K562 (cell line): ENCODE results near the gene FUT2. TPM values are rescaled to one million over a fixed set of nuclear protein-coding genes. Genes with fewer than 3 reads are reported as not detected.

Experiments
- ADNP ChIP-seq: fragments of 200-800 bp; sonication (Bioruptor generic); IDR thresholded peaks from 2 replicates; pipeline ENCODE4 v1.6.1; 2016; ENCODE audit warnings: missing genetic modification characterization, missing compliant biosample characterization
- CREM ChIP-seq: IDR thresholded peaks from 2 replicates; pipeline ENCODE4 v1.6.1; 2014; ENCODE audit warnings: antibody characterized with exemption, low read depth
- CTCFL ChIP-seq: IDR thresholded peaks from 2 replicates; pipeline ENCODE4 v1.6.1; 2011; ENCODE audit warnings: borderline replicate concordance, low read depth, mild to moderate bottlenecking, moderate library complexity, low read length; ENCODE audit not compliant: insufficient read depth, poor library complexity, severe bottlenecking
- DPF2 ChIP-seq: fragments of 450-650 bp; IDR thresholded peaks from 2 replicates; pipeline ENCODE4 v1.6.1; 2016
- GTF2F1 ChIP-seq: IDR thresholded peaks from 2 replicates; pipeline ENCODE4 v1.6.1; 2011; ENCODE audit warnings: low read depth, low read length, improper control_type of control experiment
- HDAC1 ChIP-seq, 2 experiments: fragments of 450-650 bp; IDR thresholded peaks; 2 replicates each; pipeline ENCODE4 v1.6.1; 2016 to 2017; ENCODE audit warnings: inconsistent platforms in 1 of 2, mild to moderate bottlenecking in 1 of 2, moderate library complexity in 1 of 2
- HDAC2 ChIP-seq: fragments of 450-650 bp; IDR thresholded peaks from 2 replicates; pipeline ENCODE4 v1.6.1; 2016; ENCODE audit warnings: mild to moderate bottlenecking
- HMBOX1 ChIP-seq: sonication (generic); IDR thresholded peaks from 2 replicates; pipeline ENCODE4 v1.6.1; 2016
- JUND ChIP-seq, 2 experiments: IDR thresholded peaks; 2 replicates in 1 of 2; 3 replicates in 1 of 2; pipeline ENCODE4 v1.6.1; 2011; ENCODE audit warnings: borderline replicate concordance in 2 of 2, low read depth in 2 of 2, low read length in 2 of 2, improper control_type of control experiment in 1 of 2, missing biosample characterization in 1 of 2, missing genetic modification characterization in 1 of 2, missing genetic modification reagents in 1 of 2
- KLF1 ChIP-seq: fragments of 450-650 bp; IDR thresholded peaks from 2 replicates; pipeline ENCODE4 v1.6.1; 2016; ENCODE audit warnings: missing genetic modification characterization, missing compliant biosample characterization
- MXI1 ChIP-seq: IDR thresholded peaks from 2 replicates; pipeline ENCODE4 v1.6.1; 2011; ENCODE audit warnings: low read depth, mild to moderate bottlenecking, improper control_type of control experiment, low read length
- MYC ChIP-seq, 2 experiments: fragments of 250-450 bp in 1 of 2; sonication (Bioruptor Pico) in 1 of 2; IDR thresholded peaks; 2 replicates each; pipeline versions ENCODE4 v1.5.1 to v1.6.1; 2012 to 2021; ENCODE audit warnings: low read depth in 2 of 2, borderline replicate concordance in 1 of 2, improper control_type of control experiment in 1 of 2, low read length in 1 of 2, mild to moderate bottlenecking in 1 of 2, moderate library complexity in 1 of 2
- RAD21 ChIP-seq, 2 experiments: fragments of 250-450 bp in 1 of 2; fragments of 450-650 bp in 1 of 2; sonication (Bioruptor Pico) in 1 of 2; formaldehyde crosslinking in 1 of 2; IDR thresholded peaks in 1 of 2; conservative IDR thresholded peaks in 1 of 2; 2 replicates each; pipeline versions ENCODE4 v1.4.0 to v1.8.0; 2020 to 2022; ENCODE audit warnings: mild to moderate bottlenecking in 2 of 2, moderate library complexity in 1 of 2
- RCOR1 ChIP-seq, 2 experiments: IDR thresholded peaks; 2 replicates each; pipeline ENCODE4 v1.6.1; 2012; ENCODE audit warnings: low read depth in 2 of 2, low read length in 2 of 2, borderline replicate concordance in 1 of 2, improper control_type of control experiment in 1 of 2
- RNF2 ChIP-seq: sonication (generic); IDR thresholded peaks from 2 replicates; pipeline ENCODE4 v1.6.1; 2016
- SOX6 ChIP-seq: fragments of 450-650 bp; IDR thresholded peaks from 2 replicates; pipeline ENCODE4 v1.6.1; 2014; ENCODE audit warnings: mild to moderate bottlenecking
- TFAM ChIP-seq: fragments of 250-450 bp; sonication (Bioruptor Pico); conservative IDR thresholded peaks from 2 replicates; pipeline ENCODE4 v1.5.0; 2021; ENCODE audit warnings: mild to moderate bottlenecking, moderate library complexity
- VEZF1 ChIP-seq: fragments of 200-800 bp; sonication (Bioruptor generic); IDR thresholded peaks from 2 replicates; pipeline ENCODE4 v1.6.1; 2017; ENCODE audit warnings: missing genetic modification characterization, missing compliant biosample characterization
- ZEB2 ChIP-seq: fragments of 450-650 bp; IDR thresholded peaks from 2 replicates; pipeline ENCODE4 v1.6.1; 2016
- ZNF175 ChIP-seq: fragments of 200-800 bp; sonication (Bioruptor generic); IDR thresholded peaks from 2 replicates; pipeline ENCODE4 v1.6.1; 2016; ENCODE audit warnings: low read depth, mild to moderate bottlenecking, missing genetic modification characterization, missing compliant biosample characterization
- ZNF274 ChIP-seq: IDR thresholded peaks from 2 replicates; pipeline ENCODE4 v1.6.1; 2011; ENCODE audit warnings: low read depth, mild to moderate bottlenecking, low read length, moderate library complexity, borderline replicate concordance
- ZNF277 ChIP-seq: fragments of 250-450 bp; sonication (Bioruptor Pico); IDR thresholded peaks from 2 replicates; pipeline ENCODE4 v1.8.0; 2022; ENCODE audit warnings: inconsistent platforms, mild to moderate bottlenecking, moderate library complexity, borderline replicate concordance
- polyA plus RNA-seq, 8 experiments: library from polyadenylated mRNA; depleted of rRNA in 4 of 8; stranded (reverse) in 5 of 8; unstranded in 3 of 8; fragments of >200 nt; fragmentation: Nextera tagmentation in 2 of 8; fragmentation: Illumina TruSeq in 1 of 8; extraction: Ambion mirVana in 2 of 8; extraction: Trizol in 1 of 8; gene quantifications; 2 replicates each; pipeline versions ENCODE4 v1.2.1 to v1.2.3, GENCODE V29; 2011 to 2014; ENCODE audit warnings: inconsistent platforms in 1 of 8, missing spikeins in 1 of 8
- total RNA-seq, 7 experiments: library from RNA; depleted of rRNA in 6 of 7; stranded (reverse); fragments of >200 nt in 6 of 7; fragmentation: Illumina TruSeq in 2 of 7; extraction: Trizol in 2 of 7; gene quantifications; 2 replicates each; pipeline versions ENCODE4 v1.2.1 to v1.2.3, GENCODE V29; 2011 to 2021; ENCODE audit warnings: low replicate concordance in 1 of 7

Gene FUT2
- total and polyA plus RNA-seq, 9 of the 15 experiments (the other 6 are each of a cell fraction or from before 2014, with no cell fraction given), result 0.03 to 0.04 TPM; not detected in 7

GRCh38 chr19:48678201-48678600 lies 17.6 kb upstream of the FUT2 start (continued):
- TF ChIP-seq ZNF277 (CRISPR knock-in tag) (no peak), JUND (IDR thresholded peaks at IDR 0.05; ENCODE audit: borderline replicate concordance, low read depth, low read length) (0 out of 2 replicates have a peak, but pooled peaks have one; percentile 18), JUND (tag; IDR thresholded peaks at IDR 0.05; ENCODE audit: borderline replicate concordance, low read depth, low read length) (no peak; the same call in 2 of the 3 replicates), MYC (IDR thresholded peaks at IDR 0.05; ENCODE audit: low read depth, low read length) (0 out of 2 replicates have a peak, but pooled peaks have one; percentile 35), MYC (CRISPR knock-in tag; IDR thresholded peaks at IDR 0.05; ENCODE audit: borderline replicate concordance, low read depth) (no peak), ZNF274 (no peak), GTF2F1 (no peak), CTCFL (no peak), ADNP (tag) (0 out of 2 replicates have a peak, but pooled peaks have one; percentile 42), HDAC2 (peak; percentile 22; the same call in 1 of the 2 replicates), CREM (peak; percentile 36; the same call in 1 of the 2 replicates), TFAM (CRISPR knock-in tag) (no peak), SOX6 (peak; percentile 37; the same call in 1 of the 2 replicates), MXI1 (no peak), DPF2 (0 out of 2 replicates have a peak, but pooled peaks have one; percentile 27), RAD21 (CRISPR knock-in tag; conservative IDR thresholded peaks at IDR 0.05 in 1 of 2, IDR thresholded peaks at IDR 0.05 in 1 of 2) (peak in 1 of 2 experiments; percentile 8; a peak in 1 of 4 replicates), RNF2 (peak; percentile 46; the same call in 1 of the 2 replicates), ZEB2 (0 out of 2 replicates have a peak, but pooled peaks have one; percentile 18), ZNF175 (CRISPR knock-in tag) (no peak), RCOR1 (IDR thresholded peaks at IDR 0.05; ENCODE audit: borderline replicate concordance in 1 of 2, low read depth in 2 of 2, low read length in 2 of 2) (peak in 1 of 2 experiments; percentile 73; a peak in 1 of 4 replicates), VEZF1 (CRISPR knock-in tag) (peak; percentile 49), HDAC1 (IDR thresholded peaks at IDR 0.05) (0 out of 4 replicates have a peak, but pooled peaks of 1 of the 2 experiments have one; percentile 15), KLF1 (peak; percentile 96), HMBOX1 (peak; percentile 31; the same call in 1 of the 2 replicates)
